ENCODE measurements around the gene S1PR2. TPM values are rescaled to one million over a fixed set of nuclear protein-coding genes. Genes with fewer than 3 reads are reported as not detected.
A peak's percentile ranks its signal among the peaks of the same experiment; 100 is the strongest.

The S1PR2 gene
- total and polyA plus RNA-seq, 9 of the 15 experiments (the other 6 are each of a cell fraction or from before 2014, with no cell fraction given): 1.5 to 3.9 (median 2.0) TPM

- TF ChIP-seq ATF3 (IDR thresholded peaks at IDR 0.05) (no peak), ATF3 (CRISPR knock-in tag; conservative IDR thresholded peaks at IDR 0.05) (peak; percentile 52; the same call in 1 of the 2 replicates), MYC (IDR thresholded peaks at IDR 0.05; ENCODE audit: low read depth, low read length) (peak; percentile 80), MYC (CRISPR knock-in tag; IDR thresholded peaks at IDR 0.05; ENCODE audit: borderline replicate concordance, low read depth) (0 out of 2 replicates have a peak, but pooled peaks have one; percentile 11), GTF2E2 (tag; IDR thresholded peaks at IDR 0.05) (no peak; the same call in 1 of the 2 replicates), TSHZ1 (CRISPR knock-in tag; IDR thresholded peaks at IDR 0.05) (no peak), HIVEP1 (CRISPR knock-in tag; IDR thresholded peaks at IDR 0.05) (no peak), FOS (IDR thresholded peaks at IDR 0.05; ENCODE audit: extremely low read depth, insufficient read length) (no peak), BACH1 (tag; IDR thresholded peaks at IDR 0.05) (no peak), ZBTB8A (IDR thresholded peaks at IDR 0.05; ENCODE audit: partially characterized antibody) (no peak), ESRRB (CRISPR knock-in tag; IDR thresholded peaks at IDR 0.05; ENCODE audit: borderline replicate concordance) (no peak), ZNF184 (CRISPR knock-in tag; IDR thresholded peaks at IDR 0.05) (no peak), ZNF431 (CRISPR knock-in tag; IDR thresholded peaks at IDR 0.05) (0 out of 2 replicates have a peak, but pooled peaks have one; percentile 34), ARNT (IDR thresholded peaks at IDR 0.05) (no peak), CREM (IDR thresholded peaks at IDR 0.05; ENCODE audit: low read depth) (peak; percentile 48; the same call in 1 of the 2 replicates), HNRNPUL1 (IDR thresholded peaks at IDR 0.05; ENCODE audit: low read length) (no peak), ZBTB33 (CRISPR knock-in tag; IDR thresholded peaks at IDR 0.05) (no peak), TBP (optimal IDR thresholded peaks at IDR 0.05; ENCODE audit: low read depth, low read length) (peak; percentile 79), THRA (IDR thresholded peaks at IDR 0.05) (no peak), PML (IDR thresholded peaks at IDR 0.05; ENCODE audit: low read length) (no peak), ZNF212 (CRISPR knock-in tag; IDR thresholded peaks at IDR 0.05) (no peak), HMG20B (CRISPR knock-in tag; IDR thresholded peaks at IDR 0.05) (peak; percentile 81; the same call in 1 of the 2 replicates), MCM7 (IDR thresholded peaks at IDR 0.05) (no peak)
Observed at GRCh38 chr19:10270616-10271394, 39.7 kb upstream of the S1PR2 start, which contains the start of gene ICAM1 (continued).

All from K562 (cell line).